Measurements from ENCODE around the gene NRG4.
"Not testable (repeated sequence)": the region's sequence is repeated elsewhere in the genome, so short reads cannot be mapped to it uniquely, and the experiment has no call there.

The NRG4 gene, protein sequence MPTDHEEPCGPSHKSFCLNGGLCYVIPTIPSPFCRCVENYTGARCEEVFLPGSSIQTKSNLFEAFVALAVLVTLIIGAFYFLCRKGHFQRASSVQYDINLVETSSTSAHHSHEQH

DNA sequence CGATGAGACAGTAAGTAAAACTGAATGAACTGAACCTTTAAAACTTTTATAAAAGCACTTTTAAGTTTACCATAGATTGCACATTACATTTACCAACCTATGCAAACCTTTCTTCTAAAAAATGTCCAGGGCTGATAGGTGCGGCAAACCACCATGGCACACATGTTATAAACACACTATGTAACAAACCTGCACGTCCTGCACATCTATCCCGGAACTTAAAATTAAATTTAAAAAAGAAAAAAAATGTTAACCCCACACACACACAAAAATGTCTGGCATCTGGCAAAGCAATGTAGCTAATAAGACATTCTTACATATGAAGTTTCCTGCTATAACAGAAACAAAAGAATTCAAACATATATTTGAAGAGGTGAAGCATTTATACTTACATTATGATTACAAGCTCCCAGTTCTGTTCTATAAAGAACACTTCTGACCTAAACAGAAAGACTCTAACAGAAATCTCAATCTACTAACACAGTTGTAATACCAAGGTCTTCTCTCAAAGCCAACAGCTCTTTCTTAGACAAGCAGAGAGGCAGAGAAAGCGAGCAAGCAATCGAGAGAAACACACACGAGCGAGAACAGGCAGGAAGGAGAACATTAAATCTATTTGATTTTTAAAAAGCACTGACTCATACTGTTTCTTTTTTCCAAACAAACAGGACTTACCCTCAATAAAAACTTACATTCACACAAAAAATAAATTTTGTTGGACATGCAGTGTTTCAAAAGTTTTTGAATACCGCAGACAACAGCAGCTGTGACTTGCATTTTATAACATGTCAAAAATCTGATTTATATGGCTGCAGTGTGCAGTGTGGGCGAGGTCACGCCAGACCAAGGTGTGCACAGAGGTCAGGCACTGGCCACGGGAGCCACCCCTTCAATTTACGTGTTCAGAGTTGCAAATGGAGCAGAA lies at the start of gene NRG4:
TSS of gene NRG4 (minus strand) at position 798 of the 925 bp plus-strand sequence. CDS start 1,194 bp downstream, outside the sequence.
- DNase-seq (ENCODE audit: low read depth): no peak

DNA sequence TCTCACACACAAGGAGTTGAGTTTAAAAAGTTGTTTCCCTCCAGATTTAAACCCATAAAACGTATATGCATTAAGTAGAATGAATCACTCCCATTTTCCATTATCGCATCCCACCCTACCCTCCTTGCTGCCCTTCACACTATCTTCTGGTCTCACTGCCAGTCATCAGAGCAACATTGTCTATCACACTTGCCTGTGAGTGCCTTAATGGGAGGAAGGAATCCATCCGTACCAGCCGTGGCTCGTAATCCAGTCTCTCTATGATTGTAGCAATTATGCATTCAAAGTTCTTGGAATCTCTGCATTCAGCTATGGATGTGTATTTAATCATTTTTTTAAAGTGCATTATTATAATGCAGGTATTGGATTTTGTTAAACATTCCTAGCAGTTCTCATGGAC lies 49.5 kb upstream of the NRG4 start:
- no peak for DNase-seq (ENCODE audit: low read depth)

DNA sequence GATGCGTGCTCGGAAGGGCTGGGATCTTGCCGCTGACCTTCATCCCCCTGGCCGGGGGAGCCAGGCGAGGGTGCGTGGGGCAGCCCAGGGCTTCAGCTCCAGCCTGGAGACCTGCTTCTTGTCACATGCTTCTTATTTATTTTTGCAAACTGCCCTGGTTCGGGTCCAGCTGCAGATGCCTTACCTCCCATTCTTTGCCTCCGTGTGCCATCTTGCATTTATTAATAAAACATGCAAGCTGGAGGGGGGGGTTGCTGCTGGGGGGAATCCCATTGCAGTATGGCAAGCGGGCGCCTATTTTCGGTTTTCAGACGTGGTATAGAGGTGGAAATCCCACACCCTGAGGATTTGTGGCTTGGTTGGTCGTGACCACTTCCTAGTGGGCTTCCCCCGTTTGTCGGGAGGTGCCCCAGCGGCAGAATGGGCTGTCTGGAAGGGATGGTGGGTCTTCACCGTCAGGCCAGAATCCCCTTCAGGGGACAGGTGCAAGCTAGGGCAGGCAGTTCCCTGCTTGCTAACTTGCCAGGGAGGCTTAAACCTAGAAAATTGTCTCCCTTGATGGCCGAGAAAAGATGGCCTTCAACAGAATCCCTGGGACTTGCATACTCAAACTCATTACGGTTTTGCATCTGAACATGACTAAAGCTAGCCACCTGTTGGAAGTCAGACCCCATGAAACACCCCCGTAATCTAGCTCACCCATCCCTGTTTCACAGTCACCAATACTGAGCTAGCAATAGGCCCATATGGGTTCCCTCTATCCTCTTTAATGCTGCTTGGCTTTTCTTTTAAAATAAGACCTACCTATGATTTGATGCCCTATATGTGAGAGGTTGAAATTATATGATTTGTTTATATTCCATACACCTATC lies 48.1 kb upstream of the NRG4 start:
- DNase-seq (ENCODE audit: low read depth): no peak

DNA sequence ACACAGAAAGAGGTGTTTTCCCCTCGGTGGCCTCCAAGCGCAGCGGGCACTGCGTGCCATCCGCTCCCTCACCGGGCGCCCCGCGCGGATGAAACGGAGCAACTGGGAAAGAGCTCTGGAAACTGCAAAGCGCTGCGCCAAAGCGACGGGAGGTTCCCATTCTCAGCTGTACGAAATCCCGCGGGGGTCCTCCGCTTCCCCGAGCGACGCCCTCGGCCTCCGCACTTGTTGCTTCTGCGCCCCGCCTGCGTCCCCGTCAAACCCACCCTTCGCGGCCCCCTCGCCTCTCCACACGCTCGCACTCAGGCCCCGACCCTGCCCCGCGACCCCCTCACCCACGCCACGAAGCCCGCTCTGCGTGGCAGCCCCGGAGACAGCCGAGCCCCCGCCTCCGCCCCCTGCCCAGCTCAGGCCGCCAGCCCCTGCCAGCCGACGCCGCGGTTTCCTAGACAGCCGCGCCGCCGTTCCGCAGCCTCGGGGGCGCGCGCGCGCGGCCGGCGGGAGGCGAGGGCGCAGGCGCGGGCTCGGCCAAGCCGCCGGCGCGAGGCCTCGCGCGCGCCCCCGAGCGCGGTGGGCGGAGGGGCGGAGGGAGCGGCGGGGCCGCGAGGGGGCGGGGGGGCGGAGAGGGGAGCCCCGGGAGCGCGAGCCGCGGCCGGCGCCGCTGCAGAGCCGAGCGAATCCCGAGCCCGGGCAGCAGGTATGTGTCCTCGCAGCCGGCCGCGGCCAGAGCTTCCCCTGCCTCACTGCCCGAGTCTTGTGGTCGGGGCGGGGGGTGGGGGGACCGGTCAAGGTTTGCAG lies 47.3 kb upstream of the NRG4 start, which contains the start of gene TMEM266:
TSS of gene TMEM266 (plus strand) at position 666 of the 798 bp plus-strand sequence. CDS start 74,279 bp downstream, outside the sequence.
- DNase-seq (ENCODE audit: low read depth): peak; percentile 15

DNA sequence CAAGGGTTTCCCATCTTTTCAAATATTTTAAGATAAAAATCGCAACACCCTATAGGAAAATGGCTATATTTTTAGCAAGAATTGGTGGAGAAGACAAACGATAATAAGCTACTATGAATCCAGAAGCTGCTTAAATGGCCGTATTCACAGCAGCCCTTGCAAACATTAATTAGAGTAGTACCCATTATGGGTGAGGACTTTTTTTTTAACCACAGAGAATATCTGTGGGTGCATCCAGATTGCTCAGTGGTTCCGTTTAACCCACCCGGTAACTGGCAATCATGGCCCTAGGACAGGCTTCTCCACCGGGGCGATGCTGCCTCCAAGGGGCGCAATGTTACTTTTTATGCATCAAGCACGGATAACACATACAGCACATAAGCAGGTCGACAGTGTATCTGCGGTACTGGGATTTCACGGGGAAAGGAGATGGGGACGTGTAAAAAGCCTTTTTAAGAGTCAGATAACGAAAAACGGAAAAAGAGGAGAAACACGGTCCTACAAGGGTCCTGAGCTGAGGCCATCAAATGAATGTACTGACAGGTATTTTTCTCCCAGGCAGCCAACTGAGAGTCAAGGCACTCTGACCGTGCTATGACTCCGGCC lies 46.6 kb upstream of the NRG4 start:
- no peak for DNase-seq (ENCODE audit: low read depth)

DNA sequence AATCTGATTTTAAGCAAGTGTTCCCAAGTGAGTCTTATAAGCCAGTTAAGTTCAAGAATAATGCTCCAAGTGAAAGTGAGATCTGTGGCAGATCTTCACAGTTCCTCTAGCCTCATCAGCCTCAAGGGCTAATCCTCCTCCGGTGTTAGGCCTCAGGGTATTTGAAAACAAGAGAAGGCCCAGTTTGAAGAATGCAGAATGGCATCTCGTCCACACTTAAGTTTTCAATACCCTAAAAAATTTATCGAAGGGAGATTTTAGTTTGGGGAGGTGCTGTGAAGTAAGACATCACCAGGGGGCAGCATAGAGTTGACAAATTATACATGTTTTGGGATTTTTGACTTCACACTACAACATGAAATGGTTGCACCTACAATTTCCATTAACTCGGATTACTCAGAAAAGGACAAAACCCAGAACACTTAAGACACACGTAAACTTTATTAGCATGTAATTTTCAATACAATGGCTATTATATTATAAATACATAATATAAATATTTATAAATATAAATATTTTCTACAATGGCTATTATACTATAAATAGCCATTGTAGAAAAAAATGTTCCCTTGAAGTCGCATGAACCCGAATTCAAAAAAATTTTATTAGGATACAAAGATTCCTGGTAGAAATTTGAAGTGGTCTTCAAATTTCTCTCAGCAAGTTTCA lies 45.2 kb upstream of the NRG4 start:
- DNase-seq (ENCODE audit: low read depth): peak; percentile 46

DNA sequence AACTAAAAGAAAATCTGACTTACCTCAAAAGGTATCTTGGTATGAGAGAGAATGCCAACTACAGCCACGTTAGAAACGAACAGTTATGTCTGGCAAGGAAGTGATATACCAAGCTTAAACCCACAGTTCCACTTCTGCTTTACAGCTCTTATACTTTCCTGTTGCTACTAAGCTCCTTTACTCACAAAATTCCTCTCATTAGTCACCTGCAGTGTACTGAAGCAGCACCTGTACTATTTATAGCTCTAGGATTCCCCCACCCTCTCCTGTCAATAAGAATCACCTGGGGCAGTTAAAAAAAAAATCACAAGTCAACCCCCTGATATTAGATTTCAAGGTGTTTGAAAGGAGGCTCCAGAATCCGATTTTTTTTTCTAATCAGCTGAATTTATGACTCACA lies 44.7 kb upstream of the NRG4 start:
- no peak for DNase-seq (ENCODE audit: low read depth)

DNA sequence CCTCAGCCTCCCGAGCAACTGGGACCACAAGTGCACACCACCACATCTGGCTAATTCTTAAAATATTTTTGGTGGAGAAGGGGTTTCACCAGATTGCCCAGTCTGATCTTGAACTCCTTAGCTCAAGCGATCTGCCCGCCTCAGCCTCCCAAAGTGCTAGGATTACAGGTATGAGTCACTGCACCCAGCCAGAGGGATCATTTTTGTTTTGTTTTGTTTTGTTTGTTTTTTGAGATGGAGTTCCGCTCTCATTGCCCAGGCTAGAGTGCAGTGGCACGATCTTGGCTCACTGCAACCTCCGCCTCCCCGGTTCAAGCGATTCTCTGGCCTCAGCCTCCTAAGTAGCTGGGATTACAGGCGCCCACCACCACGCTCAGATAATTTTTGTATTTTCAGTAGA lies 42.0 kb upstream of the NRG4 start:
- not testable (repeated sequence) for DNase-seq (ENCODE audit: low read depth)

DNA sequence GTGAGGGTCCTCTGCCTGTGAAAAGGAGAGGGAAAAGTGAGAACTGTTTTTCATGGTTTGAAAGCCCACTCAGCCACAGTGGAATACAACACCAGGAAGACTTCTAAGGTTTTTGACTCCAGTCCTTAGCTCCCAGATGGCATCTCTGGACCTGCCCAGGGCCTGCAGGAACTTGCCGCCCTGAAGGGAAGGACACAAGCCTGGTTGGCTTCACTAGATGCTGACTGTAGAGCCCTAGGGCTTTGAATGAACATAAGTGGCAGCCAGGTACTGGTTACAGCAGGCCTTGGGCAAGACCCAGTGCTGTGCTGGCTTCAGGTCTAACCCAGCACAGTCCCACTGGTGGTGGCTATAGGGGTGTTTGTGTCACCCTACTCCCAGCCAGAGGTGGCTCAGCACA lies 26.3 kb upstream of the NRG4 start:
- no peak for DNase-seq (ENCODE audit: low read depth)

DNA sequence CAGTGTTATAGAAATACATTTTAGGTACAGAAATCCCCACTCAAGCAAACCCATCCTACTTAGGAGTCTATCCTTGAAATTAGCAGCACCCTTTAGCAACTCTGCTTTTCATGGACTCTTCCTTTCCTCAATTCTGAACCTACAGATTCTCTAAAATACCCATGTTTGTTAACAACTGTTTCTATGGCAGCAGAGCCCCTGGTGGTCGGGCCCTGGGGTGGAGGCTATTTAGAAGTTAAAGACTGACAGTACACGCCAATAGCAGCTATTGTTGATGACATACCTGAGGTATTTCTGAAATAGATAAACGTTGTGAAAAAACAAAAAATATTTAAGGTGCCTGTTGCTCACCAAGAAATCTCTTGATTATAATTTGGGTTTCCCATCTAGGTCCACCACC lies 23.4 kb upstream of the NRG4 start:
- no peak for DNase-seq (ENCODE audit: low read depth)

DNA sequence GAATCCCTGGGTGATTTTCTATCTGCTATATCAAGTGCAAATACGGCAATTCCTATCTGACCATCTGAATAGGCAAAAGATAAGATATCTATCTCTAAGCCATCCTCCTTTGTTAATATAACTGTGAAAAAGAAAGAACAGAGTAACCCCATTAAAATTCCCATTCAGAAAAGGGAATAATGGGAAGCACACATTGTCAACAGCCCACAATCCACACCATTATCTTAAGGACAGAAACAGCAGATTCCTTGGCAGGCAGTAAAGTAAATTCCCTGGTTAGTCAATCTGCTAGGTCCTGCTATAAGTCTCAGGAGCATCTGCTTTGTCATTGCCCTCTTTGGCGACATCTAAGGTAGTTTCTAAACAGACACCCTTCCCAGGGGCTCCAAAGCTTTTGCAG lies 21.9 kb upstream of the NRG4 start:
- no peak for DNase-seq (ENCODE audit: low read depth)

DNA sequence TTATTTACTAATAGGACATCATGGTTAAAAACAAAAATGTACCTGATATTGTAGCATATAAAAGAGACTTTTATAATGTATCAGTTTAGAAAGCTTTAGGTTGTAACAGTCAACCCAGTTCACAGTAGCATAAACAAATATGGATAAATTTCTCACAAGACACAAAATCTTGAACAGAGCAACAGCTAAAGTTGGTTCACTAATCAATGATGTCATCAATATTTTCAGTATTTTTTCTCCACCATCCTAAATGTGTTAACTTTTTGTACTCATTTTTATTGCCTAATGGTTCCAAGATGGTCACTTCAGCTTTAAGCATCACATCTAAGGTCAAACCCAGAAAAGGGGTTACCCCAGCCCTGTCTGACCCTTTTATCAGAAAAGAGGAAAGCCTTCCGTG lies 21.2 kb upstream of the NRG4 start:
- no peak for DNase-seq (ENCODE audit: low read depth)

DNA sequence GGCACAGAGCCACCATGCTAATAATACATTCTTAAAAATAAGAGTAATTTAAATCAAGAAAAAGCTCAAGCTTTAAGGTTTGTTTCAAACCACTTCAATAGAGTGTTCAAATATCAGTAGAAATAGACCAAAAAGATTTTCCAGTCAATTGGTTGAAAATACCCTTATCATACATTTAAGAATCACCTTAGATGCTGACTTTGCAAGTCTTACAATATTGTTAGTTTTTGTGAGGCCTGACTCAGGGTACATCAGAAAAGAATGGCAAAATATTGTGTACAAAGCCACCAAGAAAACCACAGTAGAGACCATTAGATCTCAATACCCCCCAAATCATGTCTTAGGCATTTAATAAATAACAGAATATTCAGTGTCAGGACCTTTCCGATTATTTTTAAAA lies 19.8 kb upstream of the NRG4 start:
- no peak for DNase-seq (ENCODE audit: low read depth)

DNA sequence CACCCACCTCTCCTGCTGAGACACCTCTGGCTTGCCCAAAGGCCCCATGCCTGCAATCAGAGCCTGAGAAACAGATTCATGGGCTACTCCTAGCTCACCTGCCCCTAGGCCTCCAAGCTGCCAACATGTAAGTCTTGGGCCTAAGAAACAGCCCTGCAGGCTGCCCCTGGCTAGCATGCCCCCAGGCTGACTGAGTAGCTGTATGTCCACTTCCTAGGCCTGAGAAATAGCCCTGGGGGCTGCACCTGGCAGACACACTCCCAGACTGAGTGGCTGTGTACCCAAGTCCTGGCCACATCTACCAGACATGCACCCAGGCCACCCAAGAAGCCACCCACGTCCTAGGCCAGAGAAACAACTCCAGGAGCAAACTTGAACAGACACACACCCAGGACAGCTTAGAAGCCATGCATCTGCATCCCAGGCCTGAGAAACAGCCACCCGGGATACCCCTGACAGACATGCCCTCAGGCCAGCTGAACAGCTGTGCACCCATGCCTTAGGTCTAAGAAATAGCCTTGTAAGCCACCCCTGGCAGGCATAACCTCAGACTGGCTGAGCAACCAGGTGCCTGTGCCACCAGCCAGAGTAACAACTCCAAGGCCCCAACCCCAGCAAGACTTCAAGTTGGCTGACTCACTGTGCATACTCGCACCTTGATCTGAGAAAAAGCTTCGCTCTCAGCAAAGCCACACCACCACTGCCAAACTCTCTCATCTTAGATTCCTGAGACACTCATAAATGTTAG lies 12.0 kb upstream of the NRG4 start:
- DNase-seq (ENCODE audit: low read depth): no peak

DNA sequence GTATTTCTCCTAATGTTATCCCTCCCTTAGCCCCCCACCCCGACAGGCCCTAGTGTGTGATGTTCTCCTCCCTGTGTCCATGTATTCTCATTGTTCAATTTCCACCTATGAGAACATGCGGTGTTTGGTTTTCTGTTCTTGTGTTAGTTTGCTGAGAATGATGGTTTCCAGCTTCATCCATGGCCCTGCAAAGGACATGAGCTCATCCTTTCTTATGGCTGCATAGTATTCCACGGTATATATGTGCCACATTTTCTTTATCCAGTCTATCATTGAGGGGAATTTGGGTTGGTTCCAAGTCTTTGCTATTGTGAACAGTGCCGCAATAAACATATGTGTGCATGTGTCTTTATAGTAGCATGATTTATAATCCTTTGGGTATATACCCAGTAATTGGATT lies 1.2 kb upstream of the NRG4 start:
- not testable (repeated sequence) for DNase-seq (ENCODE audit: low read depth)

DNA sequence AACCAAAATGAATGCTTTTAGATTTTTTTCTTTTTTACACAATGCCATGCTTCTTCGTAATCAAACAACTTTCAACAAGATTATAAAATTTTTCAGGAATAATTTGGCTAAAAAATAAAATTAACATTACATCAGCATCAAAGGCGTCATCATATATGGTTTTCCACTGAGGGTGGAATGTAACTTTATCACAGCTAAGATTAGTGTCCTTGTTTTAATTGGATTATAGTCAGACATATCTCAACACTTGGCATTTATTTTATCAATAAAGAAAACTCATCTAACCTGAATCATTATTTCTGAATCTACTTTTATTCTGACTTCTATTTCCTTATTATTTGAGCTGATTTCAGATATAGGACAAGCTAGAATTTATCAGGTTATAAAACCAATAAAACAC lies 1.6 kb downstream of the NRG4 start:
- DNase-seq (ENCODE audit: low read depth): no peak

DNA sequence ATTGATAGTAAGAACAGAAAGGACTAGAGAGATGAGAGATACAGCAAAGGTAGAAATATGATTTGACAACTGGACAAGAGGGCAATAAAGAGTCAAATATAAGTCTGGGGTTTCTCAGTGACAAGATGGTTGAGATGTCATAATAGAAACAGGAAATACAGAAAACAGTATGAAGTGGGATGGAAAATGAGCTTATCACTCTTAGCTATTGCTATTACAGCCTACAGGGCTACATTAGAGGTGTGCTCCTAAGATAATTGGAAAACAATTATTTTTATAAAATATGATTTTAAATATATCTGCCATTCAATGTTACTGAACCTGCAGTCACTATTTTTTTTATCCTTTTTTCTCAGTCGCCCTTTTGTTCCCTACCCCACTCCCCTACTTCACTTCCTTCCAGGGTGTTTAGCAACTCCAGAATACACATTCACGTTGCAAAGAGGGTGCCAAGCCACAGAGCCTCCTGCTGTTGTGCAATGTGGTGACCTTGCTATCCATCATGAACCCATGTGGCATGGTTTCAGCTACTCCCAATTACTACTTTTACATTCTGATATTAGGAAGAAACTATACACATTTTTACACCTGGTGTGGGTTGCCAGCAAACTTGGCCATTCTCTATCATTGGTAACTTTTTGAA lies 6.0 kb downstream of the NRG4 start:
- no peak for DNase-seq (ENCODE audit: low read depth)

DNA sequence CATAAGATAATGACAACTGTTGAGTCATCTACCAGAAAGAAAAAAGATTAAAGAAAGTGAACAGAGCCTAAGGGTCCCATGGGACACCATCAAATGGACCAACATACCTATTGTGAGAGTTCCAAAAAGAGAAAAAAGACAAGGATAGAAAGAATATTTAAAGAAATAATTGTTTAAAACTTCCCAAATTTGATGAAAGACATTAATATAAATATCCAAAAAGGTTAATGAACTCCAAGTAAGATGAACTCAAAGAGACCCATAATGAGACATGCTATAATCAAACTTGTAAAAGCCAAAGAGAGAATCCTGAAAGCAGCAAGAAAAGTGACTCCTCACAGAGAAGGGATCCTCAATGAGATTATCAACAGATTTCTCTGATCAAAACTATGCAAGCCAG lies 8.9 kb downstream of the NRG4 start:
- no peak for DNase-seq (ENCODE audit: low read depth)

DNA sequence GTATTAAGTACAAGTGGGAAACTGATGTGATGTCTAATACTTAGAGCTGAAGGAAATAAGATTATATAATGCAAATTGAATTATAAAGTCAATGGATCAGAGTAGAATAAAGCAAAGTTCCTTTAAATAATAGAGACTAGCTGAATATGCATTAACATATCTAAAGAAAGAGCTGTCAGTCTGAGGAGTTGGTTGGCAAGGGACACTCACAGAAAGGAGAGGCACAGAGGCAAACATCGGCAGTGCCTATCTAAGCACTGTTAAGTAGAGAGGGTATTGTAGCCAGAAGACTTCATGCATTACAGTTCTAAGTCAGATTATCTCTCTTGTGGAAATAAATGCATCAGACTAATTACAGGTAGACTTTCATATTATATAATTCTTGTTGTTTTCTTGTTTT lies 16.6 kb downstream of the NRG4 start:
- no peak for DNase-seq (ENCODE audit: low read depth)

DNA sequence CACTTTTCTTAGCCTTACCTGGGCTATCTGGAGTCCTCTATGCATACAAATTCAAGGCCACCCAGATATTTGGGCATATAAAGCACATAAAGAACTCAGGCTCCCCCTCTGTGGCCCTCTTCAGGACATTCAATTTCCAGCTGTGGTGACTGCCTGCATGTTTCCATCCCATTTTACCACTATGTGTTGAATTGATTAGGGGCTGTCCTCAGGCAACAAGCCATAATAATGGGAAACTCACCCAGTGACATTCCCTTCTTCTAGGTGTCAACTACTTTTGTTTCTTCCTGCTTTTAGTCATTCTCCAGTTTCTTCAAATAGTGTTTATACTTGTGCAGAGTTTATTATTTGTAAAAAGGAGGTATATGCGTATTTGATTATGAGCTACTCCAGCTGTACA lies 18.0 kb downstream of the NRG4 start:
- no peak for DNase-seq (ENCODE audit: low read depth)
